OCI-LY1 (cell line): ENCODE data around the gene ARHGEF25.

Source experiments
- EZH2 ChIP-seq: fragments of 200-600 bp; sonication (generic), shearing (Covaris generic); IDR thresholded peaks from 2 replicates; pipeline ENCODE4 v1.8.0; 2017; ENCODE audit warnings: borderline replicate concordance, mixed run types, mild to moderate bottlenecking, antibody characterized with exemption, low read length, moderate library complexity, mixed read lengths
- TF ChIP-seq, protein P1 (sequence below): fragments of 200-600 bp; sonication (generic), shearing (Covaris generic); IDR thresholded peaks from 2 replicates; pipeline ENCODE4 v1.5.1; 2017; ENCODE audit warnings: mild to moderate bottlenecking, antibody characterized with exemption, low read length, moderate library complexity, mixed read lengths

DNA sequence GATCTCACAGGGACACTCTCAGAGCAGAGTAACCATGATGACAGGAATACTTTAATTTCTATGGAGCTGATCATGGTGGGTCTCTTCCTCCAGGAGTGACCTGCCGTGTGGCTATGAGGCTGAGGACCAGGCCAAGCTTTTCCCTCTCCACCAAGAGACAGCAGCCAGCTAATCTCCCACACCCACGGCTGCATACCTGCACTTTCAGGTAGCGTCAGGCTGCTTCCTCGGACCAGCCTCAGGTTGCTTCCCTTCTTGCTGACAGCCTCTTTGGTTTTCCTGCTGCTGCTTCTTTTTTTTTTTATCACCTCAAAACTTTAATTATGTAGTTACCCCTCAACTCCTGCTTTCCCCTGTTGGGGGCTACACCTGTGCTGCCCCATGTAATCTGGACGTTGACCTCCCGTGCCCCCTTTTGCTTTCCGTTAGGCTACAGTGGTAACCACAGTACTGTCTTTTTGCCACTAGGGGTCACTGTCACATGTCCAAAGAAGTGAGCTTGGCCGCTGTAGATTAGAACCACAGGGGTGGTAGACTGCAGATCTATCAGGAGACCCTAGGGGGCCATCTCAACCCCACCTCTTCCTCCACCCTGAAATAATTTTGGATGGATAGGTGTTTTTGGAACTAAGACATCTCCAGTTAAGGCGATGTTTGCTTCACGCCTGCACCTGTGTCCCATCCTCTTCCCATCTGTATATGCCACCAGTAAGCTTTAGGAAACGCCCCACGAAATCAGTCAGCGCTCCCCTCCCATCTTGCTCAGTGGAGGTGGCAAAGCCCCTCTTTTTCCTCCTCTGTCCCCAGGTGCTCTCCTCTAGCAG is 28.0 kb upstream of the ARHGEF25 start:
- TF ChIP-seq, protein P1, sequence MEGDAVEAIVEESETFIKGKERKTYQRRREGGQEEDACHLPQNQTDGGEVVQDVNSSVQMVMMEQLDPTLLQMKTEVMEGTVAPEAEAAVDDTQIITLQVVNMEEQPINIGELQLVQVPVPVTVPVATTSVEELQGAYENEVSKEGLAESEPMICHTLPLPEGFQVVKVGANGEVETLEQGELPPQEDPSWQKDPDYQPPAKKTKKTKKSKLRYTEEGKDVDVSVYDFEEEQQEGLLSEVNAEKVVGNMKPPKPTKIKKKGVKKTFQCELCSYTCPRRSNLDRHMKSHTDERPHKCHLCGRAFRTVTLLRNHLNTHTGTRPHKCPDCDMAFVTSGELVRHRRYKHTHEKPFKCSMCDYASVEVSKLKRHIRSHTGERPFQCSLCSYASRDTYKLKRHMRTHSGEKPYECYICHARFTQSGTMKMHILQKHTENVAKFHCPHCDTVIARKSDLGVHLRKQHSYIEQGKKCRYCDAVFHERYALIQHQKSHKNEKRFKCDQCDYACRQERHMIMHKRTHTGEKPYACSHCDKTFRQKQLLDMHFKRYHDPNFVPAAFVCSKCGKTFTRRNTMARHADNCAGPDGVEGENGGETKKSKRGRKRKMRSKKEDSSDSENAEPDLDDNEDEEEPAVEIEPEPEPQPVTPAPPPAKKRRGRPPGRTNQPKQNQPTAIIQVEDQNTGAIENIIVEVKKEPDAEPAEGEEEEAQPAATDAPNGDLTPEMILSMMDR: peak; percentile 99
- no peak for TF ChIP-seq EZH2
